ENCODE data around the gene HOXB9. TPM values are rescaled to one million over a fixed set of nuclear protein-coding genes. Genes with fewer than 3 reads are reported as not detected.

Gene HOXB9
- total RNA-seq, 4 donors from 2014 or later, result not detected

- peaks cover 0 to 19% (median 0%) of the 10 kb centered on the region in 3 donors for H3K4me1 ChIP-seq
- no peaks in the 10 kb centered on the region for H3K36me3 ChIP-seq
- H3K27me3 ChIP-seq, result peaks cover 100% of the 10 kb centered on the region
- no peaks in the 10 kb centered on the region for H3K9me3 ChIP-seq
- no peak for ATAC-seq
- H3K27ac ChIP-seq, result no peak overlapping the region
- H3K4me3 ChIP-seq, result no peak overlapping the region
- WGBS, 2 donors (ENCODE audit: low coverage in 1 of 2), result 50% methylated on average over 1 of the region's 1 CpG
- TF ChIP-seq POLR2AphosphoS5 (IDR thresholded peaks at IDR 0.05) (no peak), CTCF (IDR thresholded peaks at IDR 0.05) (no peak), POLR2A (IDR thresholded peaks at IDR 0.05) (no peak), EP300 (IDR thresholded peaks at IDR 0.05) (no peak)
These were observed 14.7 kb upstream of the HOXB9 start for GRCh38 chr17:48640858-48641180.

DNA sequence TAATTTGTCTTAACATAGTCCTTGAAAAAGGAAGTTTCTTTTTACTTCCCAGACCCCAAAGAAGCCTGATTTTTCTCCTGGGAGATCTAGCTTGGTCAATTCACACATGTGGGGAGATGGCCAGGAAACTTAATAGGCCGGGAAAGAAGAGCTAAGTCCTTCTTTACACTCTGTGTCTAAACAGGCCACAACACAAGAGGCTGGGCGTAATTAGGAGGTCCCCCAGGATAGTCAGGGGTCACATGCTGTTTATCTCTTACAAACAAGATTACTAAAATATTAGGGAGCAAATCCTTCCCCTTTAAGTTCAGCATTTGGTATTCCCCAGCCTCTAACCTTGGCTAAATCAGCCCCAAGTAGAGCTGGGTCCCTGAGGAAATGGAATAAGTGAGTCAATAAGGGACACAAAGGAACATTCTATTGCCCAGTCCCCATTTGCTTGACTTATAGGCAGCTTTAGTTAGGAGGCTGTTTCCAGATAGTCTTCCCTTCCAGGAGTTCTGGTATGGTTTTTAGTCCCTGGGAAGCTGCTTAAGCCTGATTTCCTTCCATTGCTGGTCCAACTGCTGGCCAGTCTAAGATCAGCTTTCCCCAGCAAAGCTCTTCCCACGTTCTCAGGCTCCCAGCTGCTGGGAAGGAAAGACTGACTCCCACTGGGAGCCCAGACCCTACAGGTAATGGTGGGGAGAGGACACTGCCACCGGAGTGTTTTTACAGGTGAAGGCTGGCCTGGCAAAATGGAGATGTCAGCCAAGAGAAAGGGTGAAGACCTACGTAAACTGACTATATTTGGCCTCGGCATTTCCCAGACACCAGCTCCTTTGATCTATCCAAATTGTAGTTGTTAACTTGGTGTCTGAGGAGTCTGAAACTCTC is 14.1 kb upstream of the HOXB9 start:
- TF ChIP-seq POLR2A (IDR thresholded peaks at IDR 0.05) (no peak), EP300 (IDR thresholded peaks at IDR 0.05) (no peak), POLR2AphosphoS5 (IDR thresholded peaks at IDR 0.05) (no peak), CTCF (IDR thresholded peaks at IDR 0.05) (no peak)
- Histone ChIP-seq H3K9me3 (no peaks in the 10 kb centered on the region), H3K4me1 (peaks cover 0 to 18% (median 0%) of the 10 kb centered on the region in 3 donors), H3K36me3 (no peaks in the 10 kb centered on the region), H3K27ac (no peak overlapping the region), H3K4me3 (no peak overlapping the region), H3K27me3 (peaks cover 100% of the 10 kb centered on the region)
- ATAC-seq, result no peak
- WGBS, 2 donors (ENCODE audit: low coverage in 1 of 2), result 58 to 79% methylated on average over 3 to 4 of the region's 6 CpGs

- Histone ChIP-seq H3K36me3 (no peaks in the 10 kb centered on the region), H3K27me3 (peaks cover 100% of the 10 kb centered on the region), H3K4me3 (no peak overlapping the region), H3K9me3 (no peaks in the 10 kb centered on the region), H3K27ac (no peak overlapping the region), H3K4me1 (peaks cover 0 to 20% (median 0%) of the 10 kb centered on the region in 3 donors)
- 10 to 17% methylated on average over 2 of the region's 5 CpGs for WGBS, 2 donors (ENCODE audit: low coverage in 1 of 2)
- ATAC-seq, result no peak
- TF ChIP-seq EP300 (IDR thresholded peaks at IDR 0.05) (no peak), CTCF (IDR thresholded peaks at IDR 0.05) (no peak), POLR2AphosphoS5 (IDR thresholded peaks at IDR 0.05) (no peak), POLR2A (IDR thresholded peaks at IDR 0.05) (no peak)
These were observed 13.0 kb upstream of the HOXB9 start for GRCh38 chr17:48639136-48639535.

DNA sequence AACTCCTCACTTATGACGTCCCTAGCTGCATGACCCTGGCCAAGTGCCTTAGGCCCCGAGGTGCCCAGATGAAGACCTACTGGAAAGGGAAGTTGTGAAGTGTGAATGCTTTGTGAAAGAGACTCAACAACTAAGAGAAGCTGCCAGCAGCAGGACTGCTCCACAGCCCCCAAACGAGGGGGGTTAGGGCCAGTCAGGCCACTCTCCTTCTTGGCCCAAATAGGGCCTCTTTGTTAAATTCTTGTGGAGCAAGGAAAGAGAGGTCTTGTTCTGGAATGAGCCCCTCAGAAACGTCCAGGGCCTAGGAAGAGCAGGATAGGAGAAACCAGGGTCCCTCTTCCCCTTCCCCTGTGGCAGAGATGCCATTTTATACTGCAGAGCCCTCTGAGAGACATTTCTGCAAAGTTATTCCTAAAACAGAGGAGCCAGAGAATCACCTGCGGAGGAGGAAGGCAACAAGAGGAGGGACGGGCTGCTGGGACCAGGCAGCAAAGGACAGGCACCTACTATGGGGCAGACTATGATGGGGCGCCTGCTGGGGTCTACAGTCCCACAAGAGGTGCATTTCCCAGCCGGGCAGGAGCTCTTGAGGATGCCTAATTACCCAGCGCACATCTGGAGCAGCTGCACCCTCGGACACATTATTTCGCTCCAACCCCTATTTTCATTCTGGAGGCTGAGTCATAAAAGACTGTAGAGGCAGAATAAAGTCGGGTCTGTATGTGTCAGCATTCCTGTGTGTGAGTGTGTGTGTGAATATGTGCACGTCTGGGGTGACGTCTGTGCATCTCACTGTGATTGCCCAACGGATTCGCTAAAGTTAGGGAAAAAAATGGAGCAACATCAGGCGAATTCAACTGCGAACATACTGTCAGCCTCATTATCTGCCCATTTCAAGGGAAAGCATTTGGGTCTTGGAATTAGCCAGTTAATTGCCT is 11.4 kb upstream of the HOXB9 start:
- no peaks in the 10 kb centered on the region for H3K36me3 ChIP-seq
- TF ChIP-seq POLR2AphosphoS5 (IDR thresholded peaks at IDR 0.05) (no peak), CTCF (IDR thresholded peaks at IDR 0.05) (no peak), EP300 (IDR thresholded peaks at IDR 0.05) (no peak), POLR2A (IDR thresholded peaks at IDR 0.05) (no peak)
- H3K27me3 ChIP-seq, result peaks cover 100% of the 10 kb centered on the region
- H3K4me1 ChIP-seq, result peaks cover 0 to 28% (median 0%) of the 10 kb centered on the region in 3 donors
- peaks cover 0 to 4% (median 0%) of the 10 kb centered on the region in 3 donors for H3K9me3 ChIP-seq
- WGBS, 2 donors (ENCODE audit: low coverage in 1 of 2), result 19 to 22% methylated on average over 15 of the region's 18 CpGs
- no peak overlapping the region for H3K27ac ChIP-seq
- ATAC-seq, result no peak
- H3K4me3 ChIP-seq, result no peak overlapping the region
